GM04504 (cell line): Measurements from ENCODE around the gene CTNNA2.

Experiments used
- DNase-seq: peaks from one replicate; pipeline ENCODE4 v3.0.0-alpha.2; 2012; ENCODE audit warnings: low read depth

Gene CTNNA2

GRCh38 chr2:80328159-80328571, 815.3 kb downstream of the CTNNA2 start:
- DNase-seq, result no peak

GRCh38 chr2:80329491-80329890, 816.6 kb downstream of the CTNNA2 start:
- no peak for DNase-seq

- no peak for DNase-seq
These were observed 817.9 kb downstream of the CTNNA2 start for GRCh38 chr2:80330527-80331450.

- DNase-seq, result no peak
These were observed 821.0 kb downstream of the CTNNA2 start for GRCh38 chr2:80333886-80334285.

- no peak for DNase-seq
These were observed 822.6 kb downstream of the CTNNA2 start for GRCh38 chr2:80335411-80335810.

- DNase-seq, result no peak
These were observed 825.9 kb downstream of the CTNNA2 start for GRCh38 chr2:80338794-80339193.

GRCh38 chr2:80340022-80340421, 827.2 kb downstream of the CTNNA2 start:
- DNase-seq, result no peak

- no peak for DNase-seq
These were observed 835.2 kb downstream of the CTNNA2 start for GRCh38 chr2:80348078-80348477.

GRCh38 chr2:80348953-80349352, 836.1 kb downstream of the CTNNA2 start:
- DNase-seq, result no peak

GRCh38 chr2:80351231-80351630, 838.4 kb downstream of the CTNNA2 start:
- peak; percentile 1 for DNase-seq

- DNase-seq, result no peak
These were observed 842.0 kb downstream of the CTNNA2 start for GRCh38 chr2:80354858-80355257.

GRCh38 chr2:80361904-80362303, 849.1 kb downstream of the CTNNA2 start:
- no peak for DNase-seq

- DNase-seq, result no peak
These were observed 850.5 kb downstream of the CTNNA2 start for GRCh38 chr2:80363330-80363729.

- no peak for DNase-seq
These were observed 851.0 kb downstream of the CTNNA2 start for GRCh38 chr2:80363791-80364349.

GRCh38 chr2:80364524-80365212, 851.8 kb downstream of the CTNNA2 start:
- DNase-seq, result no peak

GRCh38 chr2:80365762-80366161, 852.9 kb downstream of the CTNNA2 start:
- no peak for DNase-seq

GRCh38 chr2:80370375-80371009, 857.6 kb downstream of the CTNNA2 start:
- no peak for DNase-seq

GRCh38 chr2:80374105-80374504, 861.3 kb downstream of the CTNNA2 start:
- no peak for DNase-seq

GRCh38 chr2:80377071-80377470, 864.2 kb downstream of the CTNNA2 start:
- DNase-seq, result no peak

- peak; percentile 55 for DNase-seq
These were observed 867.9 kb downstream of the CTNNA2 start for GRCh38 chr2:80380736-80381135.

- no peak for DNase-seq
These were observed 868.8 kb downstream of the CTNNA2 start for GRCh38 chr2:80381666-80382065.

GRCh38 chr2:80392441-80392840, 879.6 kb downstream of the CTNNA2 start:
- DNase-seq, result no peak
